Mucosa of descending colon (tissue), 3 donors: Measurements from ENCODE around the gene MAP7D1. TPM values are rescaled to one million over a fixed set of nuclear protein-coding genes. Genes with fewer than 3 reads are reported as not detected.

Experiments used
- ATAC-seq: fragments of 200-7000 bp; cut with Tn5 transposase; one replicate; pipeline ENCODE4 v1.9.1; 2020; ENCODE audit warnings: mild to moderate bottlenecking, moderate library complexity
- DNase-seq, 3 donors: peaks; one replicate each; pipeline ENCODE4 v3.0.0-alpha.2; 2020
- H3K36me3 ChIP-seq: fragments of 200-600 bp; one replicate; pipeline ENCODE4 v1.8.0; 2021; ENCODE audit warnings: low read depth, mild to moderate bottlenecking
- H3K4me1 ChIP-seq: fragments of 200-600 bp; one replicate; pipeline ENCODE4 v1.8.0; 2021; ENCODE audit warnings: low read depth, mild to moderate bottlenecking
- H3K4me3 ChIP-seq: fragments of 200-600 bp; one replicate; pipeline ENCODE4 v1.8.0; 2021; ENCODE audit warnings: mild to moderate bottlenecking
- H3K9me3 ChIP-seq: fragments of 200-600 bp; one replicate; pipeline ENCODE4 v1.8.0; 2021; ENCODE audit warnings: mild to moderate bottlenecking
- intact Hi-C, 2 donors: fragments of 100-400 bp; cut with DNase I in 1 of 2; cut with micrococcal nuclease in 1 of 2; formaldehyde crosslinking; loops; one replicate each; pipeline versions ENCODE4 v1.11.0 to v1.11.1; 2022; cut with DNase I, micrococcal nuclease
- total RNA-seq, 3 donors: library from RNA; stranded (reverse); fragmentation: NEBNext Ultra II Directional in 2 of 3; extraction: Animal tissue kit (Norgen Biotek cat#: 25700) in 2 of 3; gene quantifications; one replicate each; pipeline versions ENCODE4 v1.2.1 to v1.2.4, GENCODE V29; 2021 to 2023
- TF ChIP-seq, protein P1 (sequence below): fragments of 200-600 bp; IDR thresholded peaks from one replicate; pipeline ENCODE4 v1.8.0; 2022; ENCODE audit warnings: antibody characterized with exemption, mild to moderate bottlenecking
- donor health status: DM: no; HTN: no; CAD: no; lungs with moderate emphysema.
- donor health status: DM: no; HTN: no; CAD: no.
- donor health status: DM: no; HTN: yes; CAD: no.

The MAP7D1 gene
- total RNA-seq, 3 donors from 2014 or later = 41.5 to 161 (median 61.9) TPM

- TF ChIP-seq, protein P1, sequence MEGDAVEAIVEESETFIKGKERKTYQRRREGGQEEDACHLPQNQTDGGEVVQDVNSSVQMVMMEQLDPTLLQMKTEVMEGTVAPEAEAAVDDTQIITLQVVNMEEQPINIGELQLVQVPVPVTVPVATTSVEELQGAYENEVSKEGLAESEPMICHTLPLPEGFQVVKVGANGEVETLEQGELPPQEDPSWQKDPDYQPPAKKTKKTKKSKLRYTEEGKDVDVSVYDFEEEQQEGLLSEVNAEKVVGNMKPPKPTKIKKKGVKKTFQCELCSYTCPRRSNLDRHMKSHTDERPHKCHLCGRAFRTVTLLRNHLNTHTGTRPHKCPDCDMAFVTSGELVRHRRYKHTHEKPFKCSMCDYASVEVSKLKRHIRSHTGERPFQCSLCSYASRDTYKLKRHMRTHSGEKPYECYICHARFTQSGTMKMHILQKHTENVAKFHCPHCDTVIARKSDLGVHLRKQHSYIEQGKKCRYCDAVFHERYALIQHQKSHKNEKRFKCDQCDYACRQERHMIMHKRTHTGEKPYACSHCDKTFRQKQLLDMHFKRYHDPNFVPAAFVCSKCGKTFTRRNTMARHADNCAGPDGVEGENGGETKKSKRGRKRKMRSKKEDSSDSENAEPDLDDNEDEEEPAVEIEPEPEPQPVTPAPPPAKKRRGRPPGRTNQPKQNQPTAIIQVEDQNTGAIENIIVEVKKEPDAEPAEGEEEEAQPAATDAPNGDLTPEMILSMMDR = no peak
- Histone ChIP-seq H3K36me3 (no peaks in the 10 kb centered on the region), H3K9me3 (no peaks in the 10 kb centered on the region), H3K4me1 (peaks cover 40% of the 10 kb centered on the region), H3K4me3 (no peak overlapping the region)
- peak; percentile 79 for ATAC-seq
- peak; percentile 90 to 96 (median 91) for DNase-seq
- intact Hi-C loops = no loop called here
Observed at GRCh38 chr1:36150296-36151133, 5.4 kb upstream of the MAP7D1 start.

- TF ChIP-seq, protein P1 = no peak
- no peak for ATAC-seq
- DNase-seq = no peak
- peaks cover 40% of the 10 kb centered on the region for H3K4me1 ChIP-seq
- intact Hi-C loops = no loop called here
- H3K4me3 ChIP-seq = no peak overlapping the region
- H3K36me3 ChIP-seq = no peaks in the 10 kb centered on the region
- no peaks in the 10 kb centered on the region for H3K9me3 ChIP-seq
Observed at GRCh38 chr1:36151134-36151844, 4.7 kb upstream of the MAP7D1 start.

- Histone ChIP-seq H3K4me3 (no peak overlapping the region), H3K9me3 (no peaks in the 10 kb centered on the region), H3K4me1 (peaks cover 40% of the 10 kb centered on the region), H3K36me3 (no peaks in the 10 kb centered on the region)
- intact Hi-C loops = no loop called here
- ATAC-seq (no peak), DNase-seq (peak in 1 of 3 donors; percentile 72)
- TF ChIP-seq, protein P1 = no peak
Observed at GRCh38 chr1:36151845-36152203, 4.1 kb upstream of the MAP7D1 start.

DNA sequence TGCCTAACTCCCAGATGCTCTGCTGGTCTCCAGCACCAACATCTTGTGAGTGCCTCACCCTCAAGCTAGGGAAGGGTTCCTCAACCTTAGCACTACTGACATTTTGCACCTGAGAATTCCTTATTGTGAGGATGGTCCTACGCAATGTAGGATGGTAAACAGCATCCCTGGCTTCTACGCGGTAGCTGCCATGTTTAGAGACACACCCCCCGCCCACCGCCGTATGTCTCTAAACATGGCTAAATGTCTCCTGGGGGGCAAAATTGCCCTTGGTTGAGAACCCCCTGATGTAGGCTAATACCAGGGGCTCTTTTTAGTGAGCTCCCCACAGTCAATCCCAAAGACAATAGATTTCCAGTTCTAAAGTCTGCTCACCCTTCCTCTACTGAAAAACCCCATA, 2.5 kb upstream of the MAP7D1 start:
- H3K36me3 ChIP-seq = no peaks in the 10 kb centered on the region
- ATAC-seq (no peak), DNase-seq (no peak)
- intact Hi-C loops = no loop called here
- H3K9me3 ChIP-seq = no peaks in the 10 kb centered on the region
- H3K4me3 ChIP-seq = no peak overlapping the region
- TF ChIP-seq, protein P1 = no peak
- H3K4me1 ChIP-seq = peaks cover 41% of the 10 kb centered on the region

DNA sequence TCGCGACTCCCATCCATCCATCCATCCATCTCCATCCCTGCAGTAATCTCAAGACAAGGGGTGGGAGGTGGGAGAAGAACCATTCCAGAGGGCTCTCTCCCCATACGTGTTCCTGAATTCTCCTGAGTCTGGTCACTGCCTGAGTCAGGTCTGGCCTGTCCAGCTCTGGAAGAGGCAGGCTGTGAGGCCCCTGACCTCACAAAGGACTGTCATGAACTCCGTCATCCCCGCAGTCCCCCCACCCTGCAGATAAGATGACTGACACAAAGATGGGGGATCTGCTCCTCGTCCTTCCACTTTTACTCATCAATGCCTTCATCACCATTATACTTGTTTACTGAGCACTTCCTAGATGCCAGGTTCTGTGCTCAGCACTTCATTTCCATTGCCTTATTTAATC, 1.6 kb upstream of the MAP7D1 start:
- intact Hi-C loops = no loop called here
- DNase-seq = no peak
- peaks cover 42% of the 10 kb centered on the region for H3K4me1 ChIP-seq

More for the DNA sequence above, 1.6 kb upstream of the MAP7D1 start:
- ATAC-seq = no peak
- TF ChIP-seq, protein P1 = no peak
- H3K9me3 ChIP-seq = no peaks in the 10 kb centered on the region
- H3K4me3 ChIP-seq = no peak overlapping the region
- H3K36me3 ChIP-seq = no peaks in the 10 kb centered on the region
